SK-N-MC (cell line): ENCODE results near the gene DVL1.

Source experiments
- DNase-seq: peaks from one replicate; pipeline ENCODE4 v3.0.0-alpha.2; 2011; ENCODE audit warnings: low read depth, low spot score
- H3K27ac ChIP-seq: fragments of 200-600 bp; sonication (generic); 2 replicates; pipeline ENCODE4 v1.5.1; 2016; ENCODE audit warnings: mixed run types
- H3K36me3 ChIP-seq: fragments of 200-600 bp; sonication (generic); 2 replicates; pipeline ENCODE4 v1.6.1; 2017; ENCODE audit warnings: antibody characterized with exemption, low read length, mixed read lengths; ENCODE audit not compliant: insufficient read depth
- H3K4me3 ChIP-seq: fragments of 200-600 bp; sonication (generic); 2 replicates; pipeline ENCODE4 v1.5.1; 2016
- H3K9ac ChIP-seq: fragments of 200-600 bp; sonication (generic); 2 replicates; pipeline ENCODE4 v1.8.0; 2017; ENCODE audit warnings: mixed run types, mixed read lengths; ENCODE audit not compliant: insufficient read length
- H3K9me3 ChIP-seq: fragments of 200-600 bp; sonication (generic); 2 replicates; pipeline ENCODE4 v1.6.1; 2017; ENCODE audit warnings: low read depth, mild to moderate bottlenecking, antibody characterized with exemption, low read length, moderate library complexity, mixed read lengths
- EZH2 ChIP-seq: fragments of 200-600 bp; sonication (generic); IDR thresholded peaks from one replicate; pipeline ENCODE4 v1.6.1; 2017; ENCODE audit warnings: antibody characterized with exemption
- FOXP2 ChIP-seq: optimal IDR thresholded peaks from 2 replicates; pipeline ENCODE3; 2011; ENCODE audit warnings: mild to moderate bottlenecking, moderate library complexity; ENCODE audit not compliant: insufficient read depth; ENCODE audit errors: extremely low read length, control extremely low read depth
- POLR2AphosphoS5 ChIP-seq: IDR thresholded peaks from 2 replicates; pipeline ENCODE4 v1.6.1; 2012; ENCODE audit warnings: mild to moderate bottlenecking, low read depth, low read length, borderline replicate concordance

The DVL1 gene

DNA sequence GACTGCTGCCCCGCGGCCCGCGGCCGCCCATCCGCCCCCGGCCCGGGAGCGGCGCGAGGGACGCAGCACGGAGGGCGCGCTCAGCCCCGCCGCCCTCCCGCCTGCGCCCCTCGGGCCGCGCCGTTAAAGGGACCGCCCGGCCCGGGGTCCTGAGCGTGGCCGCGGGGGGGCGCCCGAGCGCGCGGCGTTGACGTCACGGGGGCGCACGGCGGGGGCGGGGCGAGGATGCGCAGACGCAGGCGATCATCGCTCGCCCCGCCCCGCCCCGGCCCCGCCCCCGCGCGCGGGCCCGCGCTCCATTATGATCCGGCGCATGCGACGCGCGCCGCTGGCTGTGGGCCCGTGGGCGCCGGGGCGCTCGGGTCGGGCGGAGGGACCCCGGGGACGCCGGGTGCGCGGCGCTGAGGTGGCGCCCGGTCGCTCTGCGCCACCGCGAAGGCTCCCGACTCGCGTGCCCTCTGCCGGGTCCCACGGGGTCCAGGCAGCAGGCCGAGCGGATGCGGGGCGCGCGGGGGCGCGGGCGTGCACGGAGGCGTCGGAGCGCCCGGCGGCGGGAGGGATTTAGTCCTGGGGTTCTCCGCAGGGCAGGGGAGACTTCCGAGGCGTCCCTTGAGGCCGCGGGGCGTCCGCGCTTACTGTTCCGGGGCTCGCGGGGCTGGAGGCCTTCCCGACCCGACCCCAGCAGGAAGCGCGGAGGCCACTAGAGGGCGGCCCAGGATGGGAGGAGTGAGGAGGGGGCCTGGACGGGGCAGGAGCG, at the start of gene DVL1:
DVL1 (minus strand) TSS at position 163 of the 757 bp plus-strand sequence. CDS start 353 bp downstream, outside the sequence.
- Histone ChIP-seq H3K36me3 (no peaks in the 10 kb centered on the region), H3K9ac (peak within 1 kb of the TSS; percentile 89), H3K27ac (peak within 1 kb of the TSS; percentile 70), H3K4me3 (peak within 1 kb of the TSS; percentile 88), H3K9me3 (no peaks in the 10 kb centered on the region)
- no peak for DNase-seq
- TF ChIP-seq FOXP2 (no peak), POLR2AphosphoS5 (no peak), EZH2 (no peak)

DNA sequence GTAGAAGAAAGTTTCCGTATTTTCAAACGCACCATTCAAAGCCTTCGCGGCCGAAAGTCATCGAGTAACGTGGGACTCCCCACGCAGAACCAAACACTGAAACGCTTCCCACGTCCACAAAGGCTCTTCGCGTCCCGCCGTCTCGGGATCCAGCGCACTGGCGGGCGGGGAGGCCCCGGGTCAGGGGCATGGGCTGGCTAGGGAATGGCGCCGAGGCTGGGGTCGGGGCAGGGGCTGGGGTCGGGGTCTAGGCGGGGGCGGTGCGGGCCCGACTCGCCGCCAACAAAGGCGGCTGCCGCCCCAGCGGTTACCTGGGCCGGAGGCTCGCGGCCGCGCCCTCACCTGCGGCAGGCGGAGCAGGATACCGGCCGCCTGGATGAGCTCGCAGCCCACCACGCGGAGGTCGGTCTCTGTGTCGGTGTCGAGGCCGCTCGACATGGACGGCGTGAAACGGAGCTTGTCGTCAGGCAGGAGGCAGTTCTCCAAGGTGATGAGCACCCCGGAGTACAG, 49.5 kb upstream of the DVL1 start:
- H3K9me3 ChIP-seq: no peaks in the 10 kb centered on the region
- H3K9ac ChIP-seq: peak overlapping the region; percentile 93
- TF ChIP-seq FOXP2 (no peak), EZH2 (no peak), POLR2AphosphoS5 (no peak)
- no peak for DNase-seq
- peak overlapping the region; percentile 93 for H3K4me3 ChIP-seq
- peaks cover 60% of the 10 kb centered on the region for H3K36me3 ChIP-seq
- peak overlapping the region; percentile 62 for H3K27ac ChIP-seq

DNA sequence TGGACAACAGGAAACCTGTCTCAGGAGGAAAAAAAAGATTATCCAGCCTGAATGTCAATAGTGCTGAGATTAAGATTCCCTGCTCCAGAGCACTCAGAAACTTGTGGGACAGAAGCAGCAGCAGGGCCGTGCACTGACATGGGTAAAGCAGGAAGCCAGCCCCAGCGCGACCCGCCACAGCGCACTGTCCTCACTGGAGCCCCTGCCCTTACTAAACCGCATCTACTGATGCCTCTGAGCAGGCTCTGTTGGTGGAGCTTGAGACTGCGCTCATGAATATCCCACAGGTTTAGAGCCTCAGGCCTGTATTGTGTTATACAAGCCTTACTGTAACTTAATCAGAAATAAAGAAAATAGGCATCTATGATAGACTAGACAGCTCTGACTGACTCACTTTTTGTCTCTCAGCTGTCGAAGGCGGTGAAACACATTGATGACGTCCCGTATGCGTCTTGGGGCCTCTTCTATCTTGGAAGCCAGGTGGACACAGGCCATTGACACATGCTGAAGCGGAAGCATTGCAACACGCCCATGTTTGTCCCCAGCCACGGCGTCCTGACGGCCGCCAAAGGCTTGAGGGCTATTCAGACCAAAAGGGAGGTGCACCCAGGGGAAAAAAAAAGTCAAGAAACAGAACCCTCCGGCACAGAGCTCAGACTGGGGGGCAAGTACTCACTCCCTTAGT, 48.8 kb upstream of the DVL1 start:
- peaks cover 65% of the 10 kb centered on the region for H3K36me3 ChIP-seq
- no peak for DNase-seq
- peak overlapping the region; percentile 62; the same call in 1 of the 2 replicates for H3K27ac ChIP-seq
- H3K4me3 ChIP-seq: peak overlapping the region; percentile 93
- H3K9ac ChIP-seq: peak overlapping the region; percentile 93
- no peak for TF ChIP-seq FOXP2
- TF ChIP-seq POLR2AphosphoS5: no peak
- no peak for TF ChIP-seq EZH2
- no peaks in the 10 kb centered on the region for H3K9me3 ChIP-seq

DNA sequence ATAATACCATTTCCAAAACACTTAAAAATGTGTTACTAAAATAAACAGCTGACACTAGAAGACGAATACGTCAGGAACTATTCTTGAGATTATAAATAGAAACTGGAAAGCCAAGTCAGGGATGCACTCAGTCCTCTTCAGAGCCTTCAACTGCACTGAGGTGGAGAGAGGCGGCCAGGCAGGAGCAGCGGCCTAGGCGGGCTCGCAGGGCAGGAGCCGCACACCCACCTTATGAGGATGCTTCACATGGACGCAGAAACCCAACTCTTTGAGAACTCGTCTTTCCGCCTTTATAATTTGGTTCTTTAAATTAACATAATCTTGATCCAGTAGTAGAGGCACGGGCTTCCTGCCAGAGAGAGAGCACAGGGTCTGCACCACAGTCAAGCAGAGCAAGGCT, 45.9 kb upstream of the DVL1 start:
- Histone ChIP-seq H3K4me3 (no peak overlapping the region), H3K27ac (no peak overlapping the region), H3K36me3 (peaks cover 72% of the 10 kb centered on the region), H3K9ac (no peak overlapping the region), H3K9me3 (no peaks in the 10 kb centered on the region)
- TF ChIP-seq FOXP2 (no peak), EZH2 (no peak), POLR2AphosphoS5 (no peak)
- DNase-seq: no peak

DNA sequence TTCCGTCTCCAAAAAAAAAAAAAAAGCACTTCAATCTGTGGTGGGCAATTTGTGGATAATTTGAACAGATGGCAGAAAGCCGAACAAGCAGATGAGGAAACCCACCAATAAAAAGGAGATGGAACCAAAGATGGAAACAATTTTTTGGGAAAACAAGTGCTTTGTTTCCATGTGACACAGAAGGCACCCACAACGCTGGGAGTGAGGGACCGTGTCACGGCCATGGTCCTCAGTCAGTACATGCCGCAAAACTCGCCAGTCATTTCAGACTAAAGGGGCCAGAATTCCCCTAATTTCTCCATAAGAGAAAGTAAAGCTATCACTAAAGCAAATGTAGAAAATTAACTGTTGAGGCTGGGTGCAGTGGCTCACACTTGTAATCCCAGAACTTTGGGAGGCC, 44.9 kb upstream of the DVL1 start:
- no peak for TF ChIP-seq EZH2
- TF ChIP-seq FOXP2: no peak
- TF ChIP-seq POLR2AphosphoS5: no peak
- Histone ChIP-seq H3K9me3 (no peaks in the 10 kb centered on the region), H3K4me3 (no peak overlapping the region), H3K27ac (no peak overlapping the region), H3K9ac (no peak overlapping the region), H3K36me3 (peaks cover 83% of the 10 kb centered on the region)
- no peak for DNase-seq

DNA sequence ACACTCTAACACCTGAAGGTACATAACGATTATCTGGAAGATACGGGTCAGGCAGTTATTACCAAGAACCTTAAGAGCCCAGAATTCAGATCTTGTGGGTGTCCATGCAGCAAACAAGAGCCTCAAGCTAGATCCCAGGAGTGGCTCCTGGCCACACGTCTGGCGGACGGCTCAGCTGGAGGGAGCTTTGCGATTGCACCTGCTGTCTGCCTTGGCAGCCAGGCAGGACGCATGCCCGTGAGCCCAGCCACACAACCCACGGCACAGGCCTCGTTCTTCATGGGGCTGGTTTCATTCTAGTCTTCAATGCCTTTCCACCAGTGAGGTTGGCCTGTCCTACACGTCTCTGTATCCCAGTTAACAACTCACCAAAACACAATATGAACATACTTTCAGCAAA, 44.2 kb upstream of the DVL1 start:
- Histone ChIP-seq H3K9ac (no peak overlapping the region), H3K36me3 (peaks cover 90% of the 10 kb centered on the region), H3K27ac (no peak overlapping the region), H3K4me3 (no peak overlapping the region), H3K9me3 (no peaks in the 10 kb centered on the region)
- no peak for DNase-seq
- TF ChIP-seq EZH2 (no peak), FOXP2 (no peak), POLR2AphosphoS5 (no peak)

DNA sequence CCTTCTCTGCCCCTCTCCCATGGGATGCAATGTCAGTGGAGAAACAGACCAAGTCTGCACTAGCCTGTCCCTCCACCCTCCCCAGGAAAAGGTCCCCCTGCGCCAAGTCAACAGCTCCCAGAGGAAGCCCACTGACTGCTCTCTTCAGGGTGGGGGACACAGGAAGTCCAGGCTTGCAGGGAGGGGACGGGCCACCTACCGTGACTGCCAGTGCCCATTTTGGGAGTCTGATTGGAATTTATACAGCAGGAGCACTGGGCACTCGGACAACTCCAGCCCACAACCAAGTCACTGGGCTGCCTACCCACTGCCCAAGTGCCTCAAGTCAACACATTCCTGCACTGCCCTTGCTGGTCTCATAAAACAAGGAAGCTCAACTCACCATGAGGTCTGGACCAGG, 43.8 kb upstream of the DVL1 start:
- TF ChIP-seq POLR2AphosphoS5: no peak
- no peak for TF ChIP-seq EZH2
- no peak for TF ChIP-seq FOXP2
- H3K9ac ChIP-seq: no peak overlapping the region

DNA sequence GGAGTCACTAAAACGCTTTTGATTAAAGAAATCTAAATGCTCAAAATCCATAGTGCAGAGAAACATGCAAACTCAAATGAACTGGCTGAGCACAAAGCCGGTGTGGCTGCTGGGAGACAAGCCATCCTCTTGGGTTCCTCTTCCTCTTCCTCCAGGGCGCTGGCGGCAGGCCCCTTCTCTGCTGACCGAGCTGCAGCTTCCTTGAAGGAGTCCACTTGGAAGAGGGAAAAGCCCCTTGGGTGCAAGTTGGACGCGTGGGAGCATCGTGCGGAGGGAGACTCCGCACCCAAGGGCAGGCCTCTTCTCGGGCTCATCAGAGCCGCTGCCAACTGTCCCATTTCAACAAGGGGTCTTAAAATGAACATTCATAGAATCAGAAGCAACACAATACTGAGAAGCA, 42.0 kb upstream of the DVL1 start:
- no peak for DNase-seq
- Histone ChIP-seq H3K9me3 (no peaks in the 10 kb centered on the region), H3K4me3 (no peak overlapping the region), H3K9ac (no peak overlapping the region), H3K36me3 (peaks cover 97% of the 10 kb centered on the region), H3K27ac (no peak overlapping the region; the same call in 1 of the 2 replicates)
- no peak for TF ChIP-seq EZH2
- no peak for TF ChIP-seq FOXP2
- TF ChIP-seq POLR2AphosphoS5: no peak

More for the DNA sequence above, 43.8 kb upstream of the DVL1 start:
- DNase-seq: no peak
- Histone ChIP-seq H3K4me3 (no peak overlapping the region), H3K27ac (no peak overlapping the region), H3K36me3 (peaks cover 91% of the 10 kb centered on the region), H3K9me3 (no peaks in the 10 kb centered on the region)

DNA sequence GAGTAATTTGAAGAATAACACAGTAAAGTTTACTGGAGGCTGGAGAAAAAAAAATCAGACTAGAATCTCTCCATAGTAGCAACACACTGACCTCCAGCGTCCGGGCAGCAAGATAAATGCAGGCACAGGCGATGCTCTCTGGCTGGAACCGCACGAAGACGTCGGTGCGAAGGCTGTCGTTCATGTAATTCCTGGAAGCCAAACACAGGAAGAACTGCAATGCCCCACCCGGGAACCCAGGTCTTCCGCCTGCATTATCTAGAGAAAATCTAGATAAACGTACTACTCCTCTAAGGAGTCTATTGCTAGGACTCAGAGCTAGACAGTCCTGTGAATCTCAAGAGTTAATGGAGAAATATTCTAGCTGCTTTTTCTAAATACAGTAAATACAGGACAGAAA, 41.5 kb upstream of the DVL1 start:
- Histone ChIP-seq H3K9me3 (no peaks in the 10 kb centered on the region), H3K4me3 (no peak overlapping the region), H3K27ac (no peak overlapping the region), H3K36me3 (peaks cover 100% of the 10 kb centered on the region), H3K9ac (no peak overlapping the region)
- TF ChIP-seq POLR2AphosphoS5: no peak
- TF ChIP-seq FOXP2: no peak
- TF ChIP-seq EZH2: no peak
- DNase-seq: no peak
